ENCODE results near the gene PPP1R13B. TPM values are rescaled to one million over a fixed set of nuclear protein-coding genes. Genes with fewer than 3 reads are reported as not detected.
A peak's percentile ranks its signal among the peaks of the same experiment; 100 is the strongest.

Gene PPP1R13B
- total and polyA plus RNA-seq, 7 donors: 8.6 to 26.9 (median 9.9) TPM

- no peak for DNase-seq
- H3K27me3 ChIP-seq: no peaks in the 10 kb centered on the region
- 77 to 88% methylated on average over 8 of the region's 8 CpGs for WGBS, 2 donors
- intact Hi-C loops (cut with DNase I): no loop called here
- H3K4me3 ChIP-seq: no peak overlapping the region
- no peaks in the 10 kb centered on the region for H3K9me3 ChIP-seq
- TF ChIP-seq EP300 (IDR thresholded peaks at IDR 0.05) (no peak), POLR2A (IDR thresholded peaks at IDR 0.05) (no peak), POLR2AphosphoS5 (IDR thresholded peaks at IDR 0.05) (no peak)
- TF ChIP-seq, protein P1, sequence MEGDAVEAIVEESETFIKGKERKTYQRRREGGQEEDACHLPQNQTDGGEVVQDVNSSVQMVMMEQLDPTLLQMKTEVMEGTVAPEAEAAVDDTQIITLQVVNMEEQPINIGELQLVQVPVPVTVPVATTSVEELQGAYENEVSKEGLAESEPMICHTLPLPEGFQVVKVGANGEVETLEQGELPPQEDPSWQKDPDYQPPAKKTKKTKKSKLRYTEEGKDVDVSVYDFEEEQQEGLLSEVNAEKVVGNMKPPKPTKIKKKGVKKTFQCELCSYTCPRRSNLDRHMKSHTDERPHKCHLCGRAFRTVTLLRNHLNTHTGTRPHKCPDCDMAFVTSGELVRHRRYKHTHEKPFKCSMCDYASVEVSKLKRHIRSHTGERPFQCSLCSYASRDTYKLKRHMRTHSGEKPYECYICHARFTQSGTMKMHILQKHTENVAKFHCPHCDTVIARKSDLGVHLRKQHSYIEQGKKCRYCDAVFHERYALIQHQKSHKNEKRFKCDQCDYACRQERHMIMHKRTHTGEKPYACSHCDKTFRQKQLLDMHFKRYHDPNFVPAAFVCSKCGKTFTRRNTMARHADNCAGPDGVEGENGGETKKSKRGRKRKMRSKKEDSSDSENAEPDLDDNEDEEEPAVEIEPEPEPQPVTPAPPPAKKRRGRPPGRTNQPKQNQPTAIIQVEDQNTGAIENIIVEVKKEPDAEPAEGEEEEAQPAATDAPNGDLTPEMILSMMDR (IDR thresholded peaks at IDR 0.05): no peak
- peaks cover 0 to 5% (median 2%) of the 10 kb centered on the region in 4 donors for H3K4me1 ChIP-seq
- H3K36me3 ChIP-seq: no peaks in the 10 kb centered on the region
- no peak overlapping the region for H3K27ac ChIP-seq
These were observed 44.9 kb upstream of the PPP1R13B start for GRCh38 chr14:103892247-103892646.

DNA sequence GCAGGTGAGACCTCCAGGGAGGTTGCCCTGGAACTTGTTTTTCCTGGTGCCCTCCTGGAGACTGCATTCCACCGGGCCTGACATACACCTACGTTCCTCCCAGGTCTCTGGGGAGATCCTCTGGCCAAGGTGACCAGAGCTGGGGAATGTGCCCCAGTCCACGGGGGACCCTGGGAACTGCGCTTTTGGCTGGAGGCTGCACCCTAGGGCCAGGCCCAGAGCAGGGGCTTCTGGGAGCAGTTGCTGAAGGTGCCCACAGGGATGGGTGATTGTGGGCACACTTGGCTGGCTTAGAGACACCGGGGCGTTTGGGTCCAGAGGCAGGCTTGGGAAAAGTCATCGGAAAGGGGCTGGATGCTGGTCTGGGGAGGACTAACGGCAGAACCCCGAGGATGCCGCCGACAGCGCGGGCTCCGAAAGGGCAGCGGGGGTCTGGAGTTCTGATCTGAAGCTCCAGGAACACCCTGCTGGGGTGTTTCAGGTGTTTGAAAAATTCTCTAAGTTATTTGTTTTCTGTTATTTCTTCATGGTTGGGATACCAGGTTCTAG is 44.4 kb upstream of the PPP1R13B start:
- H3K9me3 ChIP-seq: no peaks in the 10 kb centered on the region
- H3K36me3 ChIP-seq: no peaks in the 10 kb centered on the region
- H3K4me3 ChIP-seq: no peak overlapping the region
- WGBS, 2 donors: 87 to 92% methylated on average over 15 of the region's 15 CpGs
- peaks cover 0 to under 1% (median 0%) of the 10 kb centered on the region in 4 donors for H3K4me1 ChIP-seq
- TF ChIP-seq POLR2AphosphoS5 (IDR thresholded peaks at IDR 0.05): no peak
- TF ChIP-seq, protein P1 (IDR thresholded peaks at IDR 0.05): no peak
- no peak for TF ChIP-seq EP300 (IDR thresholded peaks at IDR 0.05)
- no peak for TF ChIP-seq POLR2A (IDR thresholded peaks at IDR 0.05)
- no peak overlapping the region for H3K27ac ChIP-seq
- H3K27me3 ChIP-seq: no peaks in the 10 kb centered on the region
- DNase-seq: no peak
- intact Hi-C loops (cut with DNase I): no loop called here

DNA sequence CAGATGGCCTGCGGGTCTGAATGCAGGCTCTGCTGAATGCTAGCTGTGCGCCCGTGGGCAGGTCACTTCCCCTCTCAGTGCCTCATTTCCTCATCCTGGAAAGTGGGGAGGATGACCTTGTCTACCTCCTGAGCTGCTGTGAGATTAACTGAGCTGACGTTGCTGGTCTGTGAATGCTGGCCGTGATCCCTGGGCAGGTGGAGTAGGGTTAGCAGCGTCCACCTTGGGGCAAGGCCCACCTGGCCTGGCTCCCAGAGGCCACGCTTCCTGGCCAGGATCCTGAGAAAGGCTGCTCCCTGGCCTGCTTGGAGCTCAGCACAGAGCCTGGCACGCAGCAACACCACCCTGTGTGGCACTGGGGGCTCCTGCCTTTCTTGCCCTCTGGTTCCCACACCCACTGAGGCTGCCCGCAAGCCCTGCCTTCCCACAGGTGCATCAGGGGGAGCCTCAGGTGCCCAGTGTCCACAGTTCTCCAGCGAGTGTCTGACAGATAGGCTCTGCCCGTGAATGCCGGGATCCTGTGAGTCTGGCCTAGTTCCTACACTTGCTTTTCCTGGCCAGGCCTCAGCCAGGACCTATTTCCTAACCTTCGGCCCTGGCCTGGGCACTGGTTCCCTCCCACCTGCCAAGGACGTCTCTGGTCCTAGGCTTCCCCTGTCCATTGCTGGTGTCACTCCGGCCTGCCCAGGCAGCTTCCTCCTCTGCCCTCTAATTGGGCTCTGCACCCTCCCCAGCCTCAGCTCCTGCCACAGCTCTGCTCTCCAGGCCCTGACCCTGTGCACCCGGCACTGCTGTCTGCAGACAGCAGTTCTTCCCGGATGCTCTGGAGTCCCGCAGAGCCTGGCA is 43.7 kb upstream of the PPP1R13B start:
- intact Hi-C loops (cut with DNase I): no loop called here
- WGBS, 2 donors: 70 to 81% methylated on average over 18 of the region's 18 CpGs
- Histone ChIP-seq H3K36me3 (no peaks in the 10 kb centered on the region), H3K4me3 (no peak overlapping the region), H3K27me3 (no peaks in the 10 kb centered on the region), H3K4me1 (no peaks in the 10 kb centered on the region), H3K9me3 (no peaks in the 10 kb centered on the region), H3K27ac (peak overlapping the region in 1 of 4 donors; percentile 32)
- TF ChIP-seq EP300 (IDR thresholded peaks at IDR 0.05): no peak
- no peak for TF ChIP-seq POLR2A (IDR thresholded peaks at IDR 0.05)
- TF ChIP-seq, protein P1 (IDR thresholded peaks at IDR 0.05): no peak
- TF ChIP-seq POLR2AphosphoS5 (IDR thresholded peaks at IDR 0.05): no peak
- no peak for DNase-seq

- DNase-seq: no peak
- Histone ChIP-seq H3K27me3 (no peaks in the 10 kb centered on the region), H3K4me3 (no peak overlapping the region), H3K27ac (peak overlapping the region in 1 of 4 donors; percentile 3), H3K9me3 (no peaks in the 10 kb centered on the region), H3K36me3 (no peaks in the 10 kb centered on the region), H3K4me1 (no peaks in the 10 kb centered on the region)
- WGBS, 2 donors: 66 to 82% methylated on average over 10 of the region's 10 CpGs
- intact Hi-C loops (cut with DNase I): no loop called here
- TF ChIP-seq, protein P1 (IDR thresholded peaks at IDR 0.05): no peak
- TF ChIP-seq EP300 (IDR thresholded peaks at IDR 0.05) (no peak), POLR2A (IDR thresholded peaks at IDR 0.05) (no peak), POLR2AphosphoS5 (IDR thresholded peaks at IDR 0.05) (no peak)
These were observed 42.6 kb upstream of the PPP1R13B start for GRCh38 chr14:103890052-103890371.
